Skeletal muscle tissue (tissue), 4 donors: ENCODE measurements around the gene PDGFD. TPM values are rescaled to one million over a fixed set of nuclear protein-coding genes. Genes with fewer than 3 reads are reported as not detected.

Source experiments
- H3K27ac ChIP-seq: one replicate; pipeline ENCODE4 v1.7.0; 2013; ENCODE audit warnings: mild to moderate bottlenecking, low read depth, low read length, inconsistent platforms
- H3K27me3 ChIP-seq, 3 donors: one replicate each; pipeline ENCODE4 v1.7.0; 2013; ENCODE audit warnings: low read length in 3 of 3; ENCODE audit not compliant: control insufficient read depth in 3 of 3, insufficient read depth in 3 of 3
- H3K36me3 ChIP-seq, 3 donors: one replicate each; pipeline ENCODE4 v1.7.0; 2013; ENCODE audit warnings: low read length in 3 of 3; ENCODE audit not compliant: control insufficient read depth in 3 of 3, insufficient read depth in 3 of 3
- H3K4me1 ChIP-seq, 3 donors: one replicate each; pipeline ENCODE4 v1.7.0; 2013; ENCODE audit warnings: low read length in 3 of 3, mild to moderate bottlenecking in 3 of 3; ENCODE audit not compliant: control insufficient read depth in 3 of 3, insufficient read depth in 3 of 3
- H3K4me3 ChIP-seq, 3 donors: one replicate each; pipeline ENCODE4 v1.7.0; 2013; ENCODE audit warnings: low read length in 3 of 3
- H3K9ac ChIP-seq, 3 donors: one replicate each; pipeline ENCODE4 v1.7.0; 2013; ENCODE audit warnings: low read length in 3 of 3, mild to moderate bottlenecking in 3 of 3, moderate library complexity in 2 of 3, low read depth in 1 of 3
- H3K9me3 ChIP-seq, 3 donors: one replicate each; pipeline ENCODE4 v1.7.0; 2013; ENCODE audit warnings: low read length in 3 of 3; ENCODE audit not compliant: control insufficient read depth in 3 of 3
- total RNA-seq: library from RNA; depleted of rRNA; stranded (reverse); fragments of >200 nt; gene quantifications from one replicate; pipeline ENCODE4 v1.2.3, GENCODE V29; 2014
- donor health status: Osteomylitis.

Gene PDGFD
- total RNA-seq, 1 donor from 2014 or later: 24.0 TPM

DNA sequence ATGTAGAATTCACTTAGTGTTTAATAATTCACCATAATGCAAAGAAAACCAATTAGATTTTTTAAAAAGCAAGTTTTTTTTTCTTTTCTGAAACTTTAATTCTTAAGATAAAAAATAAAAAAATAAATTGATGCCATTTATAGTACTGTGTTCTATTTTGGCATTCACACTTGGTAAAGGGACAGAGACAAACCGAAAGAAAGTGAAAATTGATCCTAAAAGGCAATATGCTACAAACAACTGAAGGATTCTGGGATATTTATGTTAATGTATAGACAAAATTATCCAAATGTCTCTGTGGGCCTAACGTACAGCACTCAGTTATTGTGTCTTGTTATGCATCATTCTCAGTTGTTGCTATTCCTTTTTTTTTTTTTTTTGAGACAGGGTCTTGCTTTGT is 169.4 kb downstream of the PDGFD start:
- Histone ChIP-seq H3K4me1 (no peaks in the 10 kb centered on the region), H3K4me3 (no peak overlapping the region), H3K36me3 (no peaks in the 10 kb centered on the region), H3K27me3 (no peaks in the 10 kb centered on the region), H3K27ac (no peak overlapping the region), H3K9me3 (no peaks in the 10 kb centered on the region), H3K9ac (no peak overlapping the region)

DNA sequence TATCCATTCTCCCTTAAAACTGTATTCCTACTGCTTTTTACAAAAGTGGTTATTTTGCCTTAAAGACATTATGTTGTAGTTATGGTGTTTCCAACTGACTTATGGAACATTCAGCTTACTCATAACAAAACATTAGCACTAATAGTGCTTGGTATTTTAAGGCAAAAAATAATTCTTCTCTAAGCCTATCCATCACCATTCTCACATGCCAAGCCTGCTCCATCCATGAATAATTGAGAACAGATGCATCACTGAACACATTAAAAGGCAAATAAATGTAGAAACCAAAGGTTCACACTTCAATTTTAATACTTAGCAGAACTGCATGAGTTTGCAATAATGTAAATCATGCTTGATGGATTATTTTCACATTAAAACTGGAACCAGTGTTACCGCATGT is 169.9 kb downstream of the PDGFD start:
- Histone ChIP-seq H3K4me3 (no peak overlapping the region), H3K9me3 (no peaks in the 10 kb centered on the region), H3K27me3 (no peaks in the 10 kb centered on the region), H3K36me3 (no peaks in the 10 kb centered on the region), H3K27ac (no peak overlapping the region), H3K4me1 (no peaks in the 10 kb centered on the region), H3K9ac (no peak overlapping the region)

DNA sequence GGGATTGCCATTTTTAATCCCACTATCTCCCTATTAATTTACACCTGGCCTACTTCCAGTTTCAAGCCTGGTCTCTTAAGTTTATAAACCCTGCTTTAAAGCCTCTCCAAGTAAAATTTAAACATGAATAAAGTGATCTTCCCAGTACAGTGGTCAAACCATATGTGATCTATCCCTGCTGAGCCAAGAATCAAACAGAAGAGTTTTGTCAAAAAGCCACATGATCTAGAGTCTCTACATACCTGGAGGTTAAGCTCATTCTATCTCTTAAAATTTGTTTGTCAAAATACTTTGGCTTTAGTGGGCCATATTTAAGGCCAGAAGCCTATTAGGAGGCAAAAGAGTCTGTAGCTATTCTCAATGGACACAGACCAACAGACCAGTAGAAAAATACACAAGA is 170.4 kb downstream of the PDGFD start:
- Histone ChIP-seq H3K4me1 (no peaks in the 10 kb centered on the region), H3K27me3 (no peaks in the 10 kb centered on the region), H3K9ac (no peak overlapping the region), H3K4me3 (no peak overlapping the region), H3K36me3 (no peaks in the 10 kb centered on the region), H3K9me3 (no peaks in the 10 kb centered on the region), H3K27ac (no peak overlapping the region)

DNA sequence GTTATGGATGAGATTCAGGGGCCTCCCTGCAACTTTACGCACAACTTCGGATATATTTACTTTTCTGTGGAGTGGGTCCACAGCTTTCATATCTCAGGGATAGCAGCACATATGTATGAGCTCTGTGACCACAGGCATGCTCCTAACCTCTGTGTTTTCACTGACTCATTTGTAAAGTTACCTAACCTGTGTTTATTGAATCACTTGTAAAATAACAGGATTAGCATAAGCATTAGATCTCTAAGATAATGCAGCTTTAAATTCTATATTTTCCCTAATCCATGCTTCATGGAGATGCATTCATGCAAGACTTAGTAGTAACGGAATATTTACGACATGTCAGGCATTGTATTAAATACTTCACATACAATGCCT is 175.4 kb downstream of the PDGFD start:
- H3K9ac ChIP-seq: no peak overlapping the region
- H3K36me3 ChIP-seq: no peaks in the 10 kb centered on the region
- no peaks in the 10 kb centered on the region for H3K4me1 ChIP-seq
- no peaks in the 10 kb centered on the region for H3K9me3 ChIP-seq
- H3K27me3 ChIP-seq: no peaks in the 10 kb centered on the region
- H3K27ac ChIP-seq: no peak overlapping the region
- H3K4me3 ChIP-seq: no peak overlapping the region

DNA sequence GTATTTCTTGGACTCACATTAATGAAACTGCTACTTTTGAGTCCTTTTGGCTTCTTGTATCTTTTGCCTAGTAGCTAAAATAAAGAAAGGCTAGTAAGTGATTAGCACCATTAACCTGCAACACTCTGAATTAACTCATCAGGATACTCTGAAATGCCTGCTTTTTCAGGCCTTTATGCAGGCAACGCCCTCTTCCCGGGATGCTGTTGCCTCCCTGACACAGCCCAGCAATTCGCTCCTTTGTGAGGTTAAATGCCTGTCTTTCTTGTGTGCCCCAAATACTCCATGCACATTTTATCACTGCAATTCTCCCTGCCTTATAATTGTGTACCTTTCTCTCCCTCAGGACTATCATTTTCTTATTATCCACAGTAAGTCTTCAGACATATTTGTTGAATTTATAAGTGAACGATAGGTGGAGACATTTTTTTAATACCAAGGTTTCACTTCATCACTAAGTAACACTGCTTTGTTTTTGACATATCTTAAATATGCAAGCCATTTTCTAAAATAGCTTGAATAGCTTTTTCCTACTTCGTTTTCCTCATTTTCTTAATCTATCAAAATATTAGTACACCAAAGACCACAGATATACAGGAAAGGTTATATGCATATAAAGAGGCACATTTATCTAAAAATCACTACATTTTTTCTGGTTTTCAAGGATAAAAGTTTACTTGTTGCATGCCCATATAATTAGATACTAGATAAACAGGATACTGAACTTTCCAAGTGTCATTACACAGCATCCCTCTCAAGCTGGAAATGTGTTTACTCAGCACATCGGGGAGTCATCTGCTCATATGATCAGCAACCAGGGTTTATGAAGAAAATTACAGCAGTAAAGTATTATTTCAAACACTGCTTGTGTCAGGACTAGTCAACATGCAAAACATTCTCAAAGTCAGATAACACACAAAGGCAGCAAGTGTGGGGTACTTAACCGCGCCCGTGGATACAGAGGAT is 176.0 kb downstream of the PDGFD start:
- Histone ChIP-seq H3K27ac (no peak overlapping the region), H3K27me3 (no peaks in the 10 kb centered on the region), H3K36me3 (no peaks in the 10 kb centered on the region), H3K4me1 (no peaks in the 10 kb centered on the region), H3K4me3 (no peak overlapping the region), H3K9ac (no peak overlapping the region), H3K9me3 (no peaks in the 10 kb centered on the region)

DNA sequence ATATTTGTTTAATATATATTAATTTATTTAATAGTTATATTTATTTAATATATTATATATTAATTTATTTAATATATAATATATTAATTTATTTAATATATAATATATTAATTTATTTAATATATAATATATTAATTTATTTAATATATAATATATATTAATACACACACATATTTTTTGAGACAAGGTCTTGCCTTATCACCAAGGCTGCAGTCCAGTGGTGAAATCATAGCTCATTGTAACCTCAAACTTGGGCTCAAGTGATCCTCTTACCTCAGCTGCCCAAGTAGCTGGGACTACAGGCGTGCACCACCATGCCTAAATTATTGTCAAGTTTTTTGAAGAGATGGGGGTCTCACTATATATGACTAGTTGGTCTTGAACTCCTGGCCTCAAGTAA is 178.9 kb downstream of the PDGFD start:
- no peaks in the 10 kb centered on the region for H3K27me3 ChIP-seq
- no peaks in the 10 kb centered on the region for H3K9me3 ChIP-seq

DNA sequence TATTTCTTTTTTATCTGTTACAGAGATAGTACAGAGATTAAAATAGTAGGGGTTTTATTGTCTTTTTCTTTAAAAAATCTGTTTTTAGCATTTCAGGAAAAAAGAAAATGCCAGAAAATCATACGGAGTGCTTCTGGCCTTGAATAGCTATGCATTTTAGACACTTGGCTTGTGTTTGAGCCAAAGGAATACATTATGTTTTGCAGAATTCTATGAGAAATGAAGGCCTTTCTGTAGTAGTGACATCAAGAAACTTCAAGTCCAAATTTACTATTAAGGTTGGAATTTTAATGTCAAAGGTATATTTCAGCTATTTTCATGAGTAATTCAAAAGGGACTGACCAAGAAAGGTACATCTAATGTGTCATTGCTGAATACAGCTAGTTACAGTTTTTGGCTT is 183.8 kb downstream of the PDGFD start:
- no peaks in the 10 kb centered on the region for H3K9me3 ChIP-seq
- H3K4me1 ChIP-seq: no peaks in the 10 kb centered on the region
- no peaks in the 10 kb centered on the region for H3K27me3 ChIP-seq
- H3K4me3 ChIP-seq: no peak overlapping the region
- H3K36me3 ChIP-seq: no peaks in the 10 kb centered on the region
- H3K27ac ChIP-seq: no peak overlapping the region
- H3K9ac ChIP-seq: no peak overlapping the region

More for the DNA sequence above, 178.9 kb downstream of the PDGFD start:
- no peak overlapping the region for H3K4me3 ChIP-seq
- no peak overlapping the region for H3K27ac ChIP-seq
- H3K36me3 ChIP-seq: no peaks in the 10 kb centered on the region
- no peak overlapping the region for H3K9ac ChIP-seq
- H3K4me1 ChIP-seq: no peaks in the 10 kb centered on the region

DNA sequence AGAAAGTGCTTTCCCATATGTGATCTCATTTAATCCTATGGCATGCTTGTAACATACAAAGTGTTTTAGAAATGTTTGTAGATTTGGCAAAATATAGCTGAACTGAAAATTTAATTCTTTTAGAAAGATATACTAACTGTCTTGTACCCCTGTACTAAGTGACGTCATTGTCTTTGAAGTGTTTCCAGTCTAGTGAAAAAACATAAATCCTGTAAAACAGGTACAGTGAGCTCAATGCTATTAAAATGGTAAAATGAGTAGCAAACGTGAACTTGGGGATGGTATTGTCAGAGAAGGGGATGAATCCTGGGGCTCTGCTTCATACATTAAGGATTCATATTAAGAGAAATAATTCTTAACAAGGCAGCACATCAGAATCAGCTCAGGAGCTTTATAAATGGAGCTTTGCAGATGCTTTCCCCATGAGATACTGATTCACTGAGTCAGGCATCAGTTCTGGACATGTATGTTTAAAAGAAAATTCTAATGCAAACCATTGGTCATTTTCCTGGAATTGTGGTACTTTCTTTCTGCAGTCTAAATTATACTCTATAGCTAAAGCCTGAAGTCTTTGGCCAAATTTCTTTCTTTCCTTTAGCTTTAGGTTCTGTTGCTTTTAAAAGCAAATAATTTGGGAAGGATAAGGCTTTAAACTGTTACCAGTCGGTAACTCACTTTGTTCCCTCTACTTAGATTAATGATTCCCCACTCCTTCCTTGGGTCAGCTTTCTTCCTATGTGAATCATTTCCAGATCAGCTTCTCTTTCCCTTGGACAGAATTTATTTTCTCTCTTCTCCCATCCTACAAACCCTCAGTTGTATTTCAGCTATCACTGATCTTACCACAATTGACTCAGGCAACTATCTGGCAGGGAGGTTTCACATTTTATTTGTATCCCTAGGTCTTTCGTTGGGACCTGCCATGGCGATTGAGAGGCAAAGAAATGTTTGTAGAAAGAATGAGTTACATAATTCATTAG is 185.0 kb downstream of the PDGFD start:
- Histone ChIP-seq H3K4me3 (no peak overlapping the region), H3K36me3 (no peaks in the 10 kb centered on the region), H3K9ac (no peak overlapping the region), H3K9me3 (no peaks in the 10 kb centered on the region), H3K27me3 (no peaks in the 10 kb centered on the region), H3K4me1 (no peaks in the 10 kb centered on the region), H3K27ac (no peak overlapping the region)

DNA sequence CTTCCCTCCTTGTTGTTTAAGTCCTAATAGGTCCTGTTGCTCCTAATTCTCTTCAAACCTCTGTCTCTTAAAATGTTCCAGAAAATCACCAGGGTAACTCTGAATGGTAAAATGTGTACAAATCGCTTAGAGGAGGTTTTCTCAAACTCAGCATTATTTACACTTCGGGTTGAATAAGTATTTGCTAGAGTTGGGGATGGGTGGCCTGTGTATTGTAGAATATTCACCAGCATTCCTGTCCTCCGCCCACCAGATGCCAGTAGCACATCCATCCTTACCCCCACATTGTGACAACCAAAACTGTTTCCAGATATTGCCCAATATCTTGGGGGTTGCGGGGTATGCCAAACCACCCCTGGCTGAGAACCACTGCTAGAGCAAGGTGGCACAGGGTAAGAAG is 191.9 kb downstream of the PDGFD start:
- no peaks in the 10 kb centered on the region for H3K27me3 ChIP-seq
- H3K9ac ChIP-seq: no peak overlapping the region
- H3K9me3 ChIP-seq: no peaks in the 10 kb centered on the region
- no peaks in the 10 kb centered on the region for H3K36me3 ChIP-seq
- H3K4me1 ChIP-seq: no peaks in the 10 kb centered on the region
- H3K4me3 ChIP-seq: no peak overlapping the region
- no peak overlapping the region for H3K27ac ChIP-seq
